Loucy (cell line): ENCODE results near the gene SLC23A2.

Source experiments
- H2AFZ ChIP-seq: fragments of 200-600 bp; sonication (generic); 2 replicates; pipeline ENCODE4 v1.6.0; 2016; ENCODE audit warnings: antibody characterized with exemption, mild to moderate bottlenecking, low read length, moderate library complexity
- H3F3A ChIP-seq: fragments of 200-600 bp; 2 replicates; pipeline ENCODE4 v1.6.0; 2016; ENCODE audit warnings: antibody characterized with exemption, low read depth, mild to moderate bottlenecking
- H3K27me3 ChIP-seq: fragments of 200-600 bp; sonication (generic); 2 replicates; pipeline ENCODE4 v1.6.1; 2014; ENCODE audit warnings: low read length, mild to moderate bottlenecking; ENCODE audit not compliant: insufficient read depth, poor library complexity, severe bottlenecking
- H3K36me3 ChIP-seq: fragments of 200-600 bp; sonication (generic); 2 replicates; pipeline ENCODE4 v1.6.1; 2016; ENCODE audit warnings: low read length; ENCODE audit not compliant: insufficient read depth
- H3K4me1 ChIP-seq: fragments of 200-600 bp; sonication (generic); 2 replicates; pipeline ENCODE4 v1.5.1; 2014; ENCODE audit warnings: low read length, mild to moderate bottlenecking; ENCODE audit not compliant: insufficient read depth, poor library complexity, severe bottlenecking
- H3K4me2 ChIP-seq: fragments of 200-600 bp; sonication (generic); 2 replicates; pipeline ENCODE4 v1.6.0; 2014; ENCODE audit warnings: antibody characterized with exemption, low read length, low read depth, mild to moderate bottlenecking; ENCODE audit not compliant: poor library complexity, severe bottlenecking
- H3K4me3 ChIP-seq: fragments of 200-600 bp; sonication (generic); 2 replicates; pipeline ENCODE4 v1.5.1; 2014; ENCODE audit warnings: low read length, mild to moderate bottlenecking, mixed read lengths; ENCODE audit not compliant: poor library complexity, severe bottlenecking
- H3K79me2 ChIP-seq: fragments of 200-600 bp; sonication (generic); 2 replicates; pipeline ENCODE4 v1.6.1; 2014; ENCODE audit warnings: low read length; ENCODE audit not compliant: insufficient read depth
- H3K9ac ChIP-seq: fragments of 200-600 bp; sonication (generic); 2 replicates; pipeline ENCODE4 v1.6.0; 2014; ENCODE audit warnings: mild to moderate bottlenecking, low read depth, low read length, moderate library complexity; ENCODE audit not compliant: poor library complexity, severe bottlenecking
- H3K9me2 ChIP-seq: fragments of 200-600 bp; sonication (generic); replicated peaks from 2 replicates; pipeline ENCODE4 v1.6.1; 2016; ENCODE audit warnings: low read depth, low read length, mixed read lengths
- H3K9me3 ChIP-seq: fragments of 200-600 bp; sonication (generic); 2 replicates; pipeline ENCODE4 v1.6.1; 2014; ENCODE audit warnings: mild to moderate bottlenecking, antibody characterized with exemption, low read length, low read depth; ENCODE audit not compliant: insufficient read depth
- H4K20me1 ChIP-seq: fragments of 200-600 bp; sonication (generic); 2 replicates; pipeline ENCODE4 v1.6.0; 2014; ENCODE audit warnings: antibody characterized with exemption, low read length, mild to moderate bottlenecking; ENCODE audit not compliant: insufficient read depth, poor library complexity, severe bottlenecking
- CTCF ChIP-seq: fragments of 200-600 bp; sonication (generic); conservative IDR thresholded peaks from 2 replicates; pipeline ENCODE4 v1.5.1; 2014; ENCODE audit warnings: mild to moderate bottlenecking, antibody characterized with exemption, low read length
- EZH2phosphoT487 ChIP-seq: fragments of 200-600 bp; IDR thresholded peaks from 2 replicates; pipeline ENCODE4 v1.6.1; 2018; ENCODE audit warnings: antibody characterized with exemption, mild to moderate bottlenecking, moderate library complexity, borderline replicate concordance

SLC23A2 gene

DNA sequence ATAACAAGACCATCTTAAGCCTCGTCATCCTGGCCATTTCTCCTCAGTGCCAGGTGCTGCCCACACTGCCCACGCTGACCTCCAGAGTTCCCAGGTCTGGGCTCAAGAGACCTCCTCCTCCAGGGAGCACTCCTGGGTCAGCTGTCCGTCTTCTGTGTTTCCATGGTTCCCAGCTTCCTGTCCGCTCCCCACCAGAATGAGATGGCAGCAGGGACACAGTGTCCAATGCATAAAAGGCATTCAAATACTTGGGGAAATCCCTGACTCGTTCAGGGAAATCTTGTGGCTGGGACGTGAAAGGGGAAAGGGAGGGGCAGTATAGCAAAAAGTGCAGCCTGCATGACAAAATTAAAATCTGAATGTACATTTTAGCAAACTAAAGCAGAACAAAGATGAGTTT, 54.3 kb downstream of the SLC23A2 start:
- no peak for TF ChIP-seq CTCF
- TF ChIP-seq EZH2phosphoT487 = no peak
- Histone ChIP-seq H3K27me3 (no peaks in the 10 kb centered on the region), H2AFZ (no peak overlapping the region), H3F3A (no peaks in the 10 kb centered on the region), H3K4me1 (no peaks in the 10 kb centered on the region), H3K9ac (no peak overlapping the region), H3K79me2 (peaks cover 21% of the 10 kb centered on the region; the same call in 1 of the 2 replicates), H3K9me2 (no peaks in the 10 kb centered on the region), H3K36me3 (peaks cover 3% of the 10 kb centered on the region; the same call in 1 of the 2 replicates), H4K20me1 (no peaks in the 10 kb centered on the region), H3K4me2 (no peak overlapping the region), H3K9me3 (no peaks in the 10 kb centered on the region), H3K4me3 (no peak overlapping the region)

DNA sequence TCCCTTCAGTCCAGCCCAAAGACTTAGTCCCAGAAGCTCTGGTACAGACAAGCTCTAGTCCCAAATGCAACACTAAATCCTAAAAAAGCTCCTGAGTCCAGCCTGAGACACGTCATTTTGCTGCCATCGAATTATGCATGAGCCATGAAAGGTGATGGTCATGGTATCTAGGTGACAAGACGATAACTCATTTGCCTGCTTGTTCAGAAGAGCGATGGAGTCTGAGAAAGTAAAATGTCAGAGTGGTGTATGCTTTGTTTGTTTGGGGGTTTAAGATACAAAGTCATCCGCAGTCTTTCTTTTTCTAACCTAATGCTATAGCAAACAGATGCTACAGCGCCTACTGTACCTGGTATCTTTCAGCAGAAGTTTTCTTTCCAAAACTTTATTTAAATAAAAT, 54.7 kb downstream of the SLC23A2 start:
- Histone ChIP-seq H2AFZ (no peak overlapping the region), H3F3A (no peaks in the 10 kb centered on the region), H3K4me2 (no peak overlapping the region), H3K9me2 (no peaks in the 10 kb centered on the region), H3K27me3 (no peaks in the 10 kb centered on the region), H3K9me3 (no peaks in the 10 kb centered on the region), H4K20me1 (no peaks in the 10 kb centered on the region), H3K79me2 (peaks cover 20% of the 10 kb centered on the region; the same call in 1 of the 2 replicates), H3K9ac (no peak overlapping the region), H3K36me3 (peaks cover 3% of the 10 kb centered on the region; the same call in 1 of the 2 replicates), H3K4me3 (no peak overlapping the region), H3K4me1 (no peaks in the 10 kb centered on the region)
- no peak for TF ChIP-seq CTCF
- TF ChIP-seq EZH2phosphoT487 = no peak

GRCh38 chr20:4944518-4945313, 56.6 kb downstream of the SLC23A2 start:
- Histone ChIP-seq H3K4me3 (no peak overlapping the region), H3K9me2 (no peaks in the 10 kb centered on the region), H4K20me1 (no peaks in the 10 kb centered on the region), H3F3A (no peaks in the 10 kb centered on the region), H3K9ac (no peak overlapping the region), H3K27me3 (no peaks in the 10 kb centered on the region), H3K4me1 (no peaks in the 10 kb centered on the region), H2AFZ (no peak overlapping the region), H3K79me2 (peaks cover 15% of the 10 kb centered on the region; the same call in 1 of the 2 replicates), H3K4me2 (no peak overlapping the region), H3K9me3 (no peaks in the 10 kb centered on the region), H3K36me3 (no peaks in the 10 kb centered on the region)
- TF ChIP-seq EZH2phosphoT487 = no peak
- TF ChIP-seq CTCF = no peak
